Adipose tissue (tissue), 3 donors: Measurements from ENCODE around the gene CD28. TPM values are rescaled to one million over a fixed set of nuclear protein-coding genes. Genes with fewer than 3 reads are reported as not detected.
A peak's percentile ranks its signal among the peaks of the same experiment; 100 is the strongest.
"Not testable (repeated sequence)": the region's sequence is repeated elsewhere in the genome, so short reads cannot be mapped to it uniquely, and the experiment has no call there.

Experiments used
- H3K27ac ChIP-seq: one replicate; pipeline ENCODE4 v1.5.1; 2013; ENCODE audit warnings: low read depth, low read length
- WGBS, 3 donors: extraction: QIAGEN DNeasy Blood & Tissue Kit; methylation state at CpG; one replicate each; pipeline ENCODE4 v1.1.7; 2013; 5-methylcytosine and 5-hydroxymethylcytosine counted together
- polyA plus RNA-seq, 3 donors: library from polyadenylated mRNA; stranded (reverse); fragments of 200-250 nt; gene quantifications; one replicate each; pipeline ENCODE4 v1.2.3, GENCODE V29; 2013
- donor health status: healthy with polysubstance abuse.
- donor health status: Bipolar disorder and iron deficiency.
- donor health status: healthy.

Gene CD28
- polyA plus RNA-seq, 3 donors = 0.25 to 2.0 (median 0.59) TPM

- 87 to 100% (median 92%) methylated on average over 1 of the region's 1 CpG for WGBS, 3 donors
- H3K27ac ChIP-seq = peak overlapping the region; percentile 39
Measured at GRCh38 chr2:203683932-203684556, 22.4 kb upstream of the CD28 start.

GRCh38 chr2:203685081-203685621, 21.3 kb upstream of the CD28 start:
- H3K27ac ChIP-seq = peak overlapping the region; percentile 53
- WGBS, 3 donors = 60 to 83% (median 61%) methylated on average over 5 of the region's 5 CpGs

GRCh38 chr2:203685789-203686420, 20.5 kb upstream of the CD28 start:
- WGBS, 3 donors = 88 to 91% (median 89%) methylated on average over 4 of the region's 4 CpGs
- H3K27ac ChIP-seq = no peak overlapping the region

GRCh38 chr2:203687165-203687564, 19.3 kb upstream of the CD28 start:
- no peak overlapping the region for H3K27ac ChIP-seq
- 73 to 97% (median 92%) methylated on average over 2 of the region's 2 CpGs for WGBS, 3 donors

- no peak overlapping the region for H3K27ac ChIP-seq
- 31 to 81% (median 46%) methylated on average over 4 of the region's 4 CpGs for WGBS, 3 donors
Measured at GRCh38 chr2:203688798-203689197, 17.6 kb upstream of the CD28 start.

- WGBS, 3 donors = 63 to 70% (median 64%) methylated on average over 8 of the region's 8 CpGs
- H3K27ac ChIP-seq = no peak overlapping the region
Measured at GRCh38 chr2:203689426-203690116, 16.9 kb upstream of the CD28 start.

- H3K27ac ChIP-seq = no peak overlapping the region
- 91 to 98% (median 93%) methylated on average over 4 of the region's 4 CpGs for WGBS, 3 donors
Measured at GRCh38 chr2:203690117-203690431, 16.4 kb upstream of the CD28 start.

- no peak overlapping the region for H3K27ac ChIP-seq
- 78 to 80% (median 78%) methylated on average over 5 of the region's 5 CpGs for WGBS, 3 donors
Measured at GRCh38 chr2:203690441-203691047, 15.9 kb upstream of the CD28 start.

GRCh38 chr2:203691149-203691548, 15.3 kb upstream of the CD28 start:
- no peak overlapping the region for H3K27ac ChIP-seq

- no peak overlapping the region for H3K27ac ChIP-seq
- WGBS, 3 donors = 46 to 79% (median 56%) methylated on average over 5 of the region's 5 CpGs
Measured at GRCh38 chr2:203692031-203692710, 14.3 kb upstream of the CD28 start.

GRCh38 chr2:203693242-203693879, 13.1 kb upstream of the CD28 start:
- no peak overlapping the region for H3K27ac ChIP-seq
- 89 to 92% (median 90%) methylated on average over 6 of the region's 6 CpGs for WGBS, 3 donors

- no peak overlapping the region for H3K27ac ChIP-seq
- 75 to 79% (median 78%) methylated on average over 3 of the region's 3 CpGs for WGBS, 3 donors
Measured at GRCh38 chr2:203694191-203694590, 12.2 kb upstream of the CD28 start.

- 90 to 100% (median 91%) methylated on average over 1 of the region's 1 CpG for WGBS, 3 donors
- no peak overlapping the region for H3K27ac ChIP-seq
Measured at GRCh38 chr2:203697190-203697589, 9.2 kb upstream of the CD28 start.

GRCh38 chr2:203697763-203698162, 8.7 kb upstream of the CD28 start:
- H3K27ac ChIP-seq = not testable (repeated sequence)
- whole genome bisulfite sequencing, 3 donors = 91 to 99% (median 95%) methylated on average over 2 of the region's 2 CpGs

GRCh38 chr2:203698410-203698809, 8.0 kb upstream of the CD28 start:
- 82 to 94% (median 93%) methylated on average over 5 of the region's 5 CpGs for WGBS, 3 donors
- not testable (repeated sequence) for H3K27ac ChIP-seq

- WGBS, 3 donors = 86 to 97% (median 94%) methylated on average over 1 of the region's 1 CpG
- no peak overlapping the region for H3K27ac ChIP-seq
Measured at GRCh38 chr2:203704430-203704829, 2.0 kb upstream of the CD28 start.

- no peak overlapping the region for H3K27ac ChIP-seq
- 85 to 91% (median 90%) methylated on average over 6 of the region's 6 CpGs for WGBS, 3 donors
Measured at GRCh38 chr2:203705178-203705577, 1.3 kb upstream of the CD28 start.

GRCh38 chr2:203707530-203707929, 1.1 kb downstream of the CD28 start:
- WGBS, 3 donors = 82 to 91% (median 91%) methylated on average over 5 of the region's 5 CpGs

More at GRCh38 chr2:203707530-203707929, 1.1 kb downstream of the CD28 start:
- H3K27ac ChIP-seq = no peak overlapping the region
